BJ (cell line): ENCODE results near the gene OGFR. TPM values are rescaled to one million over a fixed set of nuclear protein-coding genes. Genes with fewer than 3 reads are reported as not detected.

Experiments used
- CTCF ChIA-PET: fragments of 350-600 bp; formaldehyde crosslinking; extraction: SDS; loops from one replicate; lab custom pipeline; 2021; ENCODE audit warnings: antibody characterized with exemption, inconsistent platforms; lab: Yijun Ruan, JAX
- POLR2A ChIA-PET: fragments of 300-600 bp; sonication (Branson Sonifier 250); formaldehyde crosslinking; extraction: SDS; loops from one replicate; lab custom pipeline; 2021; ENCODE audit warnings: antibody characterized with exemption; lab: Charles Lee
- DNase-seq: peaks from one replicate; pipeline ENCODE4 v3.0.0-alpha.2; 2011; ENCODE audit warnings: low read depth
- H3K27me3 ChIP-seq: 2 replicates; pipeline ENCODE4 v1.6.0; 2011; ENCODE audit warnings: low read length; ENCODE audit not compliant: control insufficient read depth, insufficient read depth
- H3K36me3 ChIP-seq: 2 replicates; pipeline ENCODE4 v1.5.1; 2011; ENCODE audit warnings: low read length; ENCODE audit not compliant: control insufficient read depth, insufficient read depth
- H3K4me3 ChIP-seq: 2 replicates; pipeline ENCODE4 v1.5.1; 2011; ENCODE audit warnings: low read depth, mild to moderate bottlenecking, control low read depth, low read length
- polyA plus RNA-seq: library from polyadenylated mRNA; depleted of rRNA; stranded (reverse); fragments of >200 nt; gene quantifications from 2 replicates; pipeline ENCODE4 v1.2.3, GENCODE V29; 2011
- TF ChIP-seq, protein P1 (sequence below): IDR thresholded peaks from 2 replicates; pipeline ENCODE4 v1.5.1; 2011; ENCODE audit warnings: low read depth, mild to moderate bottlenecking, control low read depth, inconsistent platforms, low read length, moderate library complexity; ENCODE audit not compliant: insufficient read depth

Gene OGFR
- polyA plus RNA-seq, 1 experiment, result 34.2 TPM

DNA sequence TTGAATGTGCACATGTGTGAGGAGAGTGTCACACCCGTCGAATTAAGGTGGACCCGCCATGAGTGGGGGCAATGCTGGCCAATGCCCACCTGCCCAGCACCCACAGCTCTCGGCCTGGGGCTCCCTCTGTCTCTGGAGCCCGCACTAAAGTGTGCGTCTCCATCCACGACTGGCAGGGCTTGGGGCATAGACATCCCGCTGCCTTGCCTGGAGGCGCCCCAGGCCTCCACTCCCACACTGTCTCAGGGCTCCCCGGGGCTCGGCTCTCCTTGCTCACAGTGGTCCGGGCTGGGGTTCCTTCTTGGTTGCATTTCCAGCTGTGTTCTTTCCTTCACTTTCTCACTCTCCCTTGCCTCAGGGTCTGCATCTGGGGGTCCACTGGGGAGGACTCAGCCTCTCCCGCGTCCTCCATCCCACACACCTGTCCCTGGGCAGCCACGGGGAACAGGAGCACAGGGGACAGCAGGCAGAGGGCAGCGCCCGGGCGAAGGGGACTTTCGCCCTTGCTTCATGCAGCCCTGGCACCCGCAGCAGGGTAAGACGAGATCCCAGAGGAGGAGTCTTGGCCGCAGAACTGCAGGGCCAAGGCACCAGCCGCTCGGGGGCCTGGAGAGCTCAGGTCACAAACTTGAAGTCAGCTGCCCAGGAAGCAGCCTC, 28.5 kb upstream of the OGFR start:
- POLR2A ChIA-PET, result no interaction called here
- DNase-seq, result no peak
- Histone ChIP-seq H3K4me3 (no peak overlapping the region), H3K36me3 (no peaks in the 10 kb centered on the region), H3K27me3 (peaks cover 4% of the 10 kb centered on the region)
- TF ChIP-seq, protein P1, sequence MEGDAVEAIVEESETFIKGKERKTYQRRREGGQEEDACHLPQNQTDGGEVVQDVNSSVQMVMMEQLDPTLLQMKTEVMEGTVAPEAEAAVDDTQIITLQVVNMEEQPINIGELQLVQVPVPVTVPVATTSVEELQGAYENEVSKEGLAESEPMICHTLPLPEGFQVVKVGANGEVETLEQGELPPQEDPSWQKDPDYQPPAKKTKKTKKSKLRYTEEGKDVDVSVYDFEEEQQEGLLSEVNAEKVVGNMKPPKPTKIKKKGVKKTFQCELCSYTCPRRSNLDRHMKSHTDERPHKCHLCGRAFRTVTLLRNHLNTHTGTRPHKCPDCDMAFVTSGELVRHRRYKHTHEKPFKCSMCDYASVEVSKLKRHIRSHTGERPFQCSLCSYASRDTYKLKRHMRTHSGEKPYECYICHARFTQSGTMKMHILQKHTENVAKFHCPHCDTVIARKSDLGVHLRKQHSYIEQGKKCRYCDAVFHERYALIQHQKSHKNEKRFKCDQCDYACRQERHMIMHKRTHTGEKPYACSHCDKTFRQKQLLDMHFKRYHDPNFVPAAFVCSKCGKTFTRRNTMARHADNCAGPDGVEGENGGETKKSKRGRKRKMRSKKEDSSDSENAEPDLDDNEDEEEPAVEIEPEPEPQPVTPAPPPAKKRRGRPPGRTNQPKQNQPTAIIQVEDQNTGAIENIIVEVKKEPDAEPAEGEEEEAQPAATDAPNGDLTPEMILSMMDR, result no peak
- CTCF ChIA-PET, result interaction anchor here (2.6 kb wide), 1 partner anchor 15 kb away, joined by 7 read pairs; no protein-coding TSS in a partner anchor

DNA sequence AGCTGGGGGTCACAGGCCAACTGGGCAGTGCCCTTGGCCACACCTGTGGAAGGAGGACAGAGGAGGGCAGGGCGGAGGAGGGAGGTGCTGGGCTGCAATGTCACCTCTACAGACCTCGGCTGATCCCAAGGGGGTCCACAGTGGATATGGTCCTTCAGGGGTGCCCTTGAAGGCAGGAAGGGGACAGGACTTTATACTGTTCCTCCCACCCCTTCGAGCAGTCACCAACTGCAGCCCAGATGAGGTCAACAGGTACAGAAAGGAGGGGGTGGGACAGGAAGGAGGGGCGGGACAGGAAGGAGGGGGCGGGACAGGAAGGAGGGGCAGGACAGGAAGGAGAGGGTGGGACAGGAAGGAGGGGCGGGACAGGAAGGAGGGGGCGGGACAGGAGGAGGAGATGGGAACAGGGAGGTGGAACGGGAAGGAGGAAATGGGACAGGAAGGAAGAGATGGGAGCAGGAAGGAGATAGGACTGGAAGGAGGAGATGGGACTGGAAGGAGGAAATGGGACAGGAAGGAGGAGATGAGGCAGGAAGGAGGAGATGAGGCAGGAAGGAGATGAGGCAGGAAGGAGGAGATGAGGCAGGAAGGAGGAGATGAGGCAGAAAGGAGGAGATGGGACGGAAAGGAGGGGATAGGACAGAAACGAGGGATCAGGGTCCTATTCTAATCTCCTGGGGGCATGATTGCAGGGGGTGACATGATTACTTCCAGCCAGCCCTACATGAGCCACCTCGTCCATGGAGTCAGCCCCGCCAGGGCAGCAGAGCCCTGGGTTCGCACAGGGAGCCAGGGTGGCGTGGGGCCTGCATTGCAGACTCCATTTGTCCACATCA, 27.7 kb upstream of the OGFR start:
- Histone ChIP-seq H3K27me3 (peaks cover 4% of the 10 kb centered on the region), H3K4me3 (no peak overlapping the region), H3K36me3 (no peaks in the 10 kb centered on the region)
- ChIA-PET POLR2A (no interaction called here), CTCF (interaction anchor here (2.6 kb wide), 1 partner anchor 14 kb away, joined by 7 read pairs; no protein-coding TSS in a partner anchor)
- TF ChIP-seq, protein P1, result no peak
- DNase-seq, result no peak

DNA sequence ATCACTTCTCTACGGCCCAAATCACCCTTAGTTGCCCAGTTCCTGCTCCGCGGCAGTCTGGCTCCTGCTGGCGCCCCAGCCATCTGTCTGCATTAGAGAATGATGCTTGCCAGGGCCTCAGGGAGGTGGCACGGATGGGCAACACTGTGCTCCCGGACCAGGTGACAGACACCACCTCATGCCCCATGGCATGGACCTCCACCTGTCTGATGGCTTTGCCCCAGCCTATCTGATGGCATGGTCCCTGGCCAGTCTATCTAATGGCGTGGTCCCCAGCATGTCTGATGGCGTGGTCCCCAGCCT, 27.2 kb upstream of the OGFR start:
- ChIA-PET CTCF (no interaction called here), POLR2A (no interaction called here)
- Histone ChIP-seq H3K4me3 (no peak overlapping the region), H3K36me3 (no peaks in the 10 kb centered on the region), H3K27me3 (peaks cover 4% of the 10 kb centered on the region)
- TF ChIP-seq, protein P1, result no peak
- DNase-seq, result no peak

DNA sequence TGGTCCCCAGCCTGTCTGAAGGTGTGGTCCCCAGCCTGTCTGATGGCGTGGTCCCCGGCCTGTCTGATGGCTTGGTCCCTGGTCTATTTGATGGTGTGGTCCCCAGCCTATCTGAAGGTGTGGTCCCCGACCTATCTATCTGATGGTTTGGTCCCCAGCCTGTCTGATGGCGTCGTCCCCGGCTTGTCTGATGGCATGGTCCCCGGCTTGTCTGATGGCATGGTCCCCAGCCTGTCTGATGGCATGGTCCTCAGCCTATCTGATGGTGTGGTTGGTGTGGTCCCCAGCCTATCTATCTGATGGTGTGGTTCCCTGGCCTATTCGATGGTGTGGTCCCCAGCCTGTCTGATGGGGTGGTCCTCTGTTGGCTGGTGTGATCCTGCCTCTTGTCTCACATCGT, 26.6 kb upstream of the OGFR start:
- TF ChIP-seq, protein P1, result no peak
- POLR2A ChIA-PET, result no interaction called here
- no peaks in the 10 kb centered on the region for H3K36me3 ChIP-seq
- CTCF ChIA-PET, result no interaction called here
- DNase-seq, result no peak
- H3K27me3 ChIP-seq, result peaks cover 4% of the 10 kb centered on the region
- no peak overlapping the region for H3K4me3 ChIP-seq

DNA sequence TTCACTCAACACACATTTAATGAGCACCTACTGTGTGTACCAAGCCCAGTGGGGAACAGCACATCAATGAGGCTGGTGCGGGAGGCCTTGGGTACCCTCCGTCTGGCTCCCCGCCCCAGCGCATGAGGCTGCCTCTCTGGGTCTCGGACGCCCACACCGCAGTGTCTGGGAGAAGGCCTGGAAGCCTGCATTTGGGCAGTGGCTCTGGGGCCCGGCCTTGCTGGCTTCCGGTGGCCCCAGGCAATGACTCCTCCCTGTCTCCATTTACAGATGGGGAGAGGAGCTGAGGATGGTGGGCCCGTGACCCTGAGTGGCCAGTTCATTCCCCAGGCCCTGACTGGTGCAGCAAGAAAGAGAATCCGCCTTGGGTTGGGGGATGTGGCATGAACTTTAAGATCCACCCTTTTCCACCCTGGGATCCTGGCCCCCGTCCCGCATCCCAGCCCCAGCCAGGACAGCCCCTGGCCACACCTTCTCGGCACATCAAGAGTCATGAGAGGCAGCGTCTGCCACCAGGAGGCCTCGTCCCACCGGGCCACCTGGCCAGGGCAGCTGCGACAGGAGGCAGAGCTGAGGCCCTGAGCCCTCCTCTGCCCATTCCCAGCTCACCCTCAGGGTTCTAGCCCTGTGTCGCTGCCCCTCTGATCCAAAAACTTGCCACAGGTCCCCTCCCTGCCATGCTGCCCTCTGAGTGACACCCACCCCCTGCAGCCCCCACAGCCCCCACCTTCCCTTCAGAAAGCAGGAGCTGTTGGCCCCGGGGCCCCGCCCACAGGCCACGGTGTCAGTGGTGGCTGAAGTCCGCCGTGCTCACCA, 25.8 kb upstream of the OGFR start:
- ChIA-PET POLR2A (no interaction called here), CTCF (no interaction called here)
- DNase-seq, result no peak
- TF ChIP-seq, protein P1, result no peak
- Histone ChIP-seq H3K27me3 (peaks cover 2% of the 10 kb centered on the region; the same call in 1 of the 2 replicates), H3K36me3 (no peaks in the 10 kb centered on the region), H3K4me3 (no peak overlapping the region)
